ENCODE results near the gene ANKZF1. TPM values are rescaled to one million over a fixed set of nuclear protein-coding genes. Genes with fewer than 3 reads are reported as not detected.
A peak's percentile ranks its signal among the peaks of the same experiment; 100 is the strongest.

ANKZF1 gene
- total RNA-seq, 1 experiment from 2014 or later, result 36.2 TPM

- no TSS peak for BruUV-seq (replicated peaks)
- ChIA-PET POLR2A (interaction anchor here (0.6 to 2.1 kb wide), 2 partner anchors 16 to 52 kb away, joined by 6 to 11 read pairs; partner anchors contain the start of genes CNPPD1, GLB1L and STK16), CTCF (no interaction called here)
- Histone ChIP-seq H3K27me3 (ENCODE audit: control insufficient read depth, insufficient read depth, low read length) (no peaks in the 10 kb centered on the region), H3K4me1 (ENCODE audit: control insufficient read depth, insufficient read depth, low read length) (peaks cover 8% of the 10 kb centered on the region), H3K9me3 (ENCODE audit: control insufficient read depth, insufficient read depth, low read depth, low read length) (no peaks in the 10 kb centered on the region), H3K36me3 (ENCODE audit: control insufficient read depth, insufficient read depth, low read length) (peaks cover 13% of the 10 kb centered on the region; the same call in 1 of the 2 replicates), H3K4me3 (ENCODE audit: low read depth in 2 of 2, low read length in 2 of 2) (peak overlapping the region; percentile 98 to 99), H3K27ac (ENCODE audit: low read length) (peak overlapping the region; percentile 91)
- DNase-seq (ENCODE audit: low read depth, low spot score) (no peak), ATAC-seq (peak; percentile 43)
- intact Hi-C loops (cut with micrococcal nuclease; ENCODE audit: unreplicated experiment) (no loop called here), in situ Hi-C loops (cut with HindIII; ENCODE audit: low pct_unique_long_range_greater_than_20kb, low sequenced_read_pairs) (no loop called here)
- TF ChIP-seq TCF7L2 (IDR thresholded peaks at IDR 0.05; ENCODE audit: low read depth, low read length), result no peak
- no peak for TF ChIP-seq SIN3A (IDR thresholded peaks at IDR 0.05; ENCODE audit: borderline replicate concordance, insufficient read depth, low read depth, low read length)
- no peak for TF ChIP-seq POLR2AphosphoS5 (IDR thresholded peaks at IDR 0.05; ENCODE audit: low read depth, low read length)
- TF ChIP-seq REST (IDR thresholded peaks at IDR 0.05; ENCODE audit: insufficient read depth in 1 of 2, low read depth in 2 of 2, low read length in 1 of 2), result no peak
- TF ChIP-seq CTCF (IDR thresholded peaks at IDR 0.05), result no peak
Observed at GRCh38 chr2:219228911-219229304, 698 bp upstream of the ANKZF1 start.

GRCh38 chr2:219230059-219230540, 494 bp downstream of the ANKZF1 start:
- TF ChIP-seq TCF7L2 (IDR thresholded peaks at IDR 0.05; ENCODE audit: low read depth, low read length) (no peak), REST (IDR thresholded peaks at IDR 0.05; ENCODE audit: insufficient read depth in 1 of 2, low read depth in 2 of 2, low read length in 1 of 2) (no peak), SIN3A (IDR thresholded peaks at IDR 0.05; ENCODE audit: borderline replicate concordance, insufficient read depth, low read depth, low read length) (no peak), POLR2AphosphoS5 (IDR thresholded peaks at IDR 0.05; ENCODE audit: low read depth, low read length) (no peak), CTCF (IDR thresholded peaks at IDR 0.05) (no peak)
- peak; percentile 15 for ATAC-seq
- peak overlapping the region; percentile 98 to 99 for H3K4me3 ChIP-seq (ENCODE audit: low read depth in 2 of 2, low read length in 2 of 2)
- in situ Hi-C loops (cut with HindIII; ENCODE audit: low pct_unique_long_range_greater_than_20kb, low sequenced_read_pairs) (no loop called here), intact Hi-C loops (cut with micrococcal nuclease; ENCODE audit: unreplicated experiment) (no loop called here)
- POLR2A ChIA-PET, result interaction anchor here (2.1 kb wide), 1 partner anchor 15 kb away, joined by 11 read pairs; the partner anchor contains the start of genes GLB1L and STK16
- no peaks in the 10 kb centered on the region for H3K27me3 ChIP-seq (ENCODE audit: control insufficient read depth, insufficient read depth, low read length)
- H3K9me3 ChIP-seq (ENCODE audit: control insufficient read depth, insufficient read depth, low read depth, low read length), result no peaks in the 10 kb centered on the region
- peak overlapping the region; percentile 90 for H3K27ac ChIP-seq (ENCODE audit: low read length)
- no peak for DNase-seq (ENCODE audit: low read depth, low spot score)
- peaks cover 8% of the 10 kb centered on the region for H3K4me1 ChIP-seq (ENCODE audit: control insufficient read depth, insufficient read depth, low read length)
- TSS peak; percentile 70 for BruUV-seq (replicated peaks)
- H3K36me3 ChIP-seq (ENCODE audit: control insufficient read depth, insufficient read depth, low read length), result peaks cover 8% of the 10 kb centered on the region; the same call in 1 of the 2 replicates
- CTCF ChIA-PET, result interaction anchor here (0.6 kb wide), 1 partner anchor 194 kb away, joined by 3 read pairs; no protein-coding TSS in a partner anchor
